ENCODE results near the gene GBX1. TPM values are rescaled to one million over a fixed set of nuclear protein-coding genes. Genes with fewer than 3 reads are reported as not detected.

Gene GBX1
- total RNA-seq, 1 donor from 2014 or later = 2.1 TPM

GRCh38 chr7:151113344-151114150 is 53.9 kb downstream of the GBX1 start:
- Mint-ChIP-seq H3K4me1 (ENCODE audit: low read depth) (peaks cover 34% of the 10 kb centered on the region), H3K27ac (peak overlapping the region; percentile 85), H3K9me3 (ENCODE audit: low read depth) (no peaks in the 10 kb centered on the region), H3K27me3 (peaks cover 2% of the 10 kb centered on the region), H3K36me3 (ENCODE audit: insufficient read depth) (peaks cover under 1% of the 10 kb centered on the region), H3K4me3 (ENCODE audit: low read depth) (peak overlapping the region; percentile 63)
- no peak for TF ChIP-seq CTCF (IDR thresholded peaks at IDR 0.05; ENCODE audit: unreplicated experiment)
- no peak for DNase-seq (ENCODE audit: low spot score, unreplicated experiment)

DNA sequence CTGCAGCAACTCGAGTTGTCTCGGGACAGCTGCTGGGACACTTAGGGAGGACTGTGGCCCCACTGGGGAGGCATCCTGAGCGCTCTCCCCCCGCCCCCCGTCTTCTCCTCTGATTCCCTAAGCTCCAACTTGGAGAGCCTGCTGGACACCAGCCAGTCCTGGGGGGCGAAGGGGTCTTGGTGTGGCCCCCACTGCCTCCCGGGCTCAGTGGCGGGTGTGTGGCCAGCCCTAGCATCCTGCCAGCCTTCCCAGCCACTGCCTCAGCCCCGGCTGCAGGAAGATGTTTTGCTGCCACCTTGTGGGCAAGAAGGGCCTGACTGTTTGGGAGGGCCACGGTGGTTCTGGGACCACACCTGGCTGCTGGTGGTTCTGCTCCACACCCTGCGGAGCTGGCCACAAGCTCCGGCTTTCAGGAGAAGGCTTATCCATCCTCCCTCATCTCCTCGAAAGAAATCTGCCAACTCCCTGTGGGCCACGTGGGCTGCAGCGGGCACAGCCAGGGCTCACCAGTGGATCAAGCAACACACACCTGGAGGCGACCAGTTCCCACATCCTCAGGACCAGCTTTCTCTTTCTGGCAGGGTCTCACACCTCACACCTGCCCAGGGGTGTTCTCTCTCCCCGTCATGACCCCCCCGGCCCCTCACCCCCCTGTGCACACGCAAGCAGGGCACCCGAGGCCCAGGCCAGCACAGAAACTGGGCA is 56.4 kb downstream of the GBX1 start:
- no peaks in the 10 kb centered on the region for H3K36me3 Mint-ChIP-seq (ENCODE audit: insufficient read depth)
- DNase-seq (ENCODE audit: low spot score, unreplicated experiment) = peak; percentile 66
- H3K4me3 Mint-ChIP-seq (ENCODE audit: low read depth) = no peak overlapping the region
- H3K27ac Mint-ChIP-seq = peak overlapping the region; percentile 88
- H3K9me3 Mint-ChIP-seq (ENCODE audit: low read depth) = no peaks in the 10 kb centered on the region
- peak; percentile 88 for TF ChIP-seq CTCF (IDR thresholded peaks at IDR 0.05; ENCODE audit: unreplicated experiment)
- peaks cover 34% of the 10 kb centered on the region for H3K4me1 Mint-ChIP-seq (ENCODE audit: low read depth)
- peaks cover 2% of the 10 kb centered on the region for H3K27me3 Mint-ChIP-seq

DNA sequence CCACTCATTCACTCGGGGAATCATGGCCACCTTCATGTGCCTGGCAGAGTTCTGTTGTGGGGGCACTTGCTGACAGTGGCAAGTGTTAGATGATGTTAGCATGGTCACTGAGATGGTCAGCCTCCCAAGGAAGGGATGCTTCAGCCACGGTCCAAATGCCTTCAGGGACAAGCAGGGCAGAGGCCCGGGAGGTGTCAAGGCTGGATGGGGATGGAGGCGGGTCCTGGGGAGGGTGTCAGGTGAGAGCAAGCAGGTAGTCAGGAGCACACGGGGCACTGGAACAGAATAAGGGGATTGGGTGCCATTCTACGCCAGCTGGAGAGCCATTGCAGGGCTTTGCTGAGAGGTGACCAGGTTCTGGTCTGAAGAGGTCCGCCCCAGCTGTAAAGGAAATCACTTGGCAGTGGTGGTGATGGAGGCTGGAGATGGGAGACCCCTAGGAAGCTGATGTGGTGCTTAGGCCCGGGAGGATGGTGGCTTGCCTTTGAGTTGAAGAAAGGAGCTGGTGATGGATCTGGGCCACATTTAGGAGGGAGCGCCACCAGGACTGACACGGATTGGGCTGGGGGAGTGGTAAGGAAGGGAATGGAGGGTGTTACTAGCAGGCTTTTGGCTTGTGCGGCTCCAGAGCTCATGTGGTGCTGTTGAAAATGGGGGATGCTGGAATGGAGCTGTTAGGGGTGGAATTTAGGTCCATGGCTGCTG is 57.1 kb downstream of the GBX1 start:
- Mint-ChIP-seq H3K4me1 (ENCODE audit: low read depth) (peaks cover 30% of the 10 kb centered on the region), H3K27ac (no peak overlapping the region), H3K4me3 (ENCODE audit: low read depth) (no peak overlapping the region), H3K27me3 (no peaks in the 10 kb centered on the region), H3K9me3 (ENCODE audit: low read depth) (no peaks in the 10 kb centered on the region), H3K36me3 (ENCODE audit: insufficient read depth) (no peaks in the 10 kb centered on the region)
- DNase-seq (ENCODE audit: low spot score, unreplicated experiment) = no peak
- no peak for TF ChIP-seq CTCF (IDR thresholded peaks at IDR 0.05; ENCODE audit: unreplicated experiment)

DNA sequence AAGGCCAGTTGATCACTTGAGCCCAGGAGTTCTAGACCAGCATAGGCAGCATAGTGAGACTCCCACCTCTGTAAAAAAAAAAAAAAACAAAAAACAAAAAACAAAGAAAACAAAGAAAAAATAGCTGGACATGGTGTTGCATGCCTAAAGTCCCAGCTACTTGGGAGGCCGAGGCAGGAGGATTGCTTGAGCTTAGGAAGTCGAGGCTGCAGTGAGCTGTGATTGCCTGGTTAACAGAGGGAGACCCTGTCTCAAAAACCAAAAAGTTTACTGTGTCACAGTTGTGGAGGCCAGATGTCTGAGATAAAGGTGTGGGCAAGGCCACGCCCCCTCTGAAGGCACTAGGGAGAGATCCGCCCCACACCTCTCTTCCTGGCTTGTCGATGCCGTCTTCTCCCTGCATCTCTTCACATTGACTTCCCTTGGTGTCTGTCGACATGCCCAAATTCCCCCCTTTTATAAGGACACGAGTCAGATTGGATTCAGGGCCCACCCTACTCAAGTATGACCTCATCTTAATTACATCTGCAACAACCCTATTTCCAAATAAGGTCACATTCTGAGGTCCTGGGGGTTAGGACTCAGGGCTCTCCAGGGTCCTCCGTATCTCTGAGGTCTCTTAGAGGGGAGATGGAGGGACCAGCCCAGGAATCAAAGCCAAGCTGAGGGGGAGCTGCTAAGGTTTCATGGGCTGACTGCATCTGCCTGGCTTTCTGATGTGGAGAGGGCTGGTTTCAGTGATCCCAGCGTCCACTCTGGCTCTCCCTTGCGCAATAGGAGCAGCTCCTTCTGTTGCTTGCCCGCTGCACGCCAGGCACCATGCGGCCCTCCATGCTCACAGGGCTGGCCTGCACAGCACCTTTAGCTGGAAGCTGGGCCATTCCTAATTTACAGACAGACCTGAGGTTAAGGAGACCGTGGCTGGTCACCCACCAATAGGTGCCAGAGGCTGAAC is 58.1 kb downstream of the GBX1 start:
- H3K27ac Mint-ChIP-seq = no peak overlapping the region
- H3K9me3 Mint-ChIP-seq (ENCODE audit: low read depth) = no peaks in the 10 kb centered on the region
- H3K27me3 Mint-ChIP-seq = no peaks in the 10 kb centered on the region
- no peaks in the 10 kb centered on the region for H3K36me3 Mint-ChIP-seq (ENCODE audit: insufficient read depth)
- peaks cover 30% of the 10 kb centered on the region for H3K4me1 Mint-ChIP-seq (ENCODE audit: low read depth)
- H3K4me3 Mint-ChIP-seq (ENCODE audit: low read depth) = no peak overlapping the region
- no peak for DNase-seq (ENCODE audit: low spot score, unreplicated experiment)
- TF ChIP-seq CTCF (IDR thresholded peaks at IDR 0.05; ENCODE audit: unreplicated experiment) = no peak

Data from progenitor cell of endocrine pancreas (in vitro differentiated cells).